Measurements from ENCODE around the gene PHACTR2.
"Not testable (repeated sequence)": the region's sequence is repeated elsewhere in the genome, so short reads cannot be mapped to it uniquely, and the experiment has no call there.

DNA sequence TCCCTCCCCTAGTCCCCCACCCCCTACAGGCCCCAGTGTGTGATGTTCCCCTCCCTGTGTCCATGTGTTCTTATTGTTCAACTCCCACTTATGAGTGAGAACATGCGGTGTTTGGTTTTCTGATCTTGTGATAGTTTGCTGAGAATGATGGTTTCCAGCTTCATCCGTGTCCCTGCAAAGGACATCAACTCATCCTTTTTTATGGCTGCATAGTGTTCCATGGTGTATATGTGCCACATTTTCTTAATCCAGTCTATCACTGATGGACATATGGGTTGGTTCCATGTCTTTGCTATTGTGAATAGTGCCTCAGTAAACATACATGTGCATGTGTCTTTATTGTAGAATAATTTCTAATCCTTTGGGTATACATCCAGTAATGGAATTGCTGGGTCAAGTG, 118.8 kb downstream of the PHACTR2 start:
- TF ChIP-seq, protein P1, sequence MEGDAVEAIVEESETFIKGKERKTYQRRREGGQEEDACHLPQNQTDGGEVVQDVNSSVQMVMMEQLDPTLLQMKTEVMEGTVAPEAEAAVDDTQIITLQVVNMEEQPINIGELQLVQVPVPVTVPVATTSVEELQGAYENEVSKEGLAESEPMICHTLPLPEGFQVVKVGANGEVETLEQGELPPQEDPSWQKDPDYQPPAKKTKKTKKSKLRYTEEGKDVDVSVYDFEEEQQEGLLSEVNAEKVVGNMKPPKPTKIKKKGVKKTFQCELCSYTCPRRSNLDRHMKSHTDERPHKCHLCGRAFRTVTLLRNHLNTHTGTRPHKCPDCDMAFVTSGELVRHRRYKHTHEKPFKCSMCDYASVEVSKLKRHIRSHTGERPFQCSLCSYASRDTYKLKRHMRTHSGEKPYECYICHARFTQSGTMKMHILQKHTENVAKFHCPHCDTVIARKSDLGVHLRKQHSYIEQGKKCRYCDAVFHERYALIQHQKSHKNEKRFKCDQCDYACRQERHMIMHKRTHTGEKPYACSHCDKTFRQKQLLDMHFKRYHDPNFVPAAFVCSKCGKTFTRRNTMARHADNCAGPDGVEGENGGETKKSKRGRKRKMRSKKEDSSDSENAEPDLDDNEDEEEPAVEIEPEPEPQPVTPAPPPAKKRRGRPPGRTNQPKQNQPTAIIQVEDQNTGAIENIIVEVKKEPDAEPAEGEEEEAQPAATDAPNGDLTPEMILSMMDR (IDR thresholded peaks at IDR 0.05; ENCODE audit: insufficient read depth, low read depth, low read length) = not testable (repeated sequence)
- not testable (repeated sequence) for TF ChIP-seq EZH2 (IDR thresholded peaks at IDR 0.05; ENCODE audit: insufficient read depth, low read length)

Data from astrocyte (in vitro differentiated cells and primary cell).